ENCODE results near the gene S100A9. TPM values are rescaled to one million over a fixed set of nuclear protein-coding genes. Genes with fewer than 3 reads are reported as not detected.

Gene S100A9
- total RNA-seq, 4 donors from 2014 or later: 33.4 to 175 (median 54.0) TPM

DNA sequence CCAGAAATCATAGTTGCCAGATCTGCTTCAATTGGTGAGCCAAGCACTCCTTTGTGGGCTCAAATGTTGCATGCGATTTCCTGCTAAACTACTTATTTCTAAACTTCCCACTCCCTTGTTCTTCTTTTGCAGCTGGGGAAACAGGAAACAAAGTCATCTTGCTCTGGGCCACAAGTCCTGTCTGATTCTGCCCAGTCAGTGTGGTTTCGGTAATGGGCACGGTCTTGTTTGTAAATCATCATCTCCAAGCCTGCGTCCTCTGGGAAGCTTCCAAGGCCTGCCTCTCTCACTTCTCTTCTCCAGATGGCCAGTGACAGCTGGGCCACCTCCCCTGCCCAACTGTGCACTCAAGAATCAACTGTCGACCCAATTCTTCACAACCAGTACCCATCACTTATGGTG is 28.8 kb downstream of the S100A9 start:
- H3K27ac ChIP-seq: no peak overlapping the region
- H3K27me3 ChIP-seq: no peaks in the 10 kb centered on the region
- H3K36me3 ChIP-seq: no peaks in the 10 kb centered on the region
- no peak for DNase-seq
- H3K4me3 ChIP-seq: no peak overlapping the region
- no peaks in the 10 kb centered on the region for H3K4me1 ChIP-seq
- intact Hi-C loops (cut with DNase I; ENCODE audit: low total_unique reads): no loop called here
- no peak for TF ChIP-seq POLR2A (IDR thresholded peaks at IDR 0.05)
- no peaks in the 10 kb centered on the region for H3K9me3 ChIP-seq

- TF ChIP-seq POLR2A (IDR thresholded peaks at IDR 0.05): no peak
- TF ChIP-seq, protein P1, sequence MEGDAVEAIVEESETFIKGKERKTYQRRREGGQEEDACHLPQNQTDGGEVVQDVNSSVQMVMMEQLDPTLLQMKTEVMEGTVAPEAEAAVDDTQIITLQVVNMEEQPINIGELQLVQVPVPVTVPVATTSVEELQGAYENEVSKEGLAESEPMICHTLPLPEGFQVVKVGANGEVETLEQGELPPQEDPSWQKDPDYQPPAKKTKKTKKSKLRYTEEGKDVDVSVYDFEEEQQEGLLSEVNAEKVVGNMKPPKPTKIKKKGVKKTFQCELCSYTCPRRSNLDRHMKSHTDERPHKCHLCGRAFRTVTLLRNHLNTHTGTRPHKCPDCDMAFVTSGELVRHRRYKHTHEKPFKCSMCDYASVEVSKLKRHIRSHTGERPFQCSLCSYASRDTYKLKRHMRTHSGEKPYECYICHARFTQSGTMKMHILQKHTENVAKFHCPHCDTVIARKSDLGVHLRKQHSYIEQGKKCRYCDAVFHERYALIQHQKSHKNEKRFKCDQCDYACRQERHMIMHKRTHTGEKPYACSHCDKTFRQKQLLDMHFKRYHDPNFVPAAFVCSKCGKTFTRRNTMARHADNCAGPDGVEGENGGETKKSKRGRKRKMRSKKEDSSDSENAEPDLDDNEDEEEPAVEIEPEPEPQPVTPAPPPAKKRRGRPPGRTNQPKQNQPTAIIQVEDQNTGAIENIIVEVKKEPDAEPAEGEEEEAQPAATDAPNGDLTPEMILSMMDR (IDR thresholded peaks at IDR 0.05): no peak
- no peak for DNase-seq
- H3K27me3 ChIP-seq: no peaks in the 10 kb centered on the region
- no peak overlapping the region for H3K27ac ChIP-seq
- H3K36me3 ChIP-seq: no peaks in the 10 kb centered on the region
- H3K4me1 ChIP-seq: no peaks in the 10 kb centered on the region
- intact Hi-C loops (cut with DNase I; ENCODE audit: low total_unique reads): no loop called here
- no peaks in the 10 kb centered on the region for H3K9me3 ChIP-seq
- H3K4me3 ChIP-seq: no peak overlapping the region
Measured at GRCh38 chr1:153387001-153387400, 29.3 kb downstream of the S100A9 start.

GRCh38 chr1:153387785-153388184 is 30.1 kb downstream of the S100A9 start:
- H3K27ac ChIP-seq: no peak overlapping the region
- no peak for DNase-seq
- H3K4me3 ChIP-seq: no peak overlapping the region
- H3K9me3 ChIP-seq: no peaks in the 10 kb centered on the region
- intact Hi-C loops (cut with DNase I; ENCODE audit: low total_unique reads): no loop called here
- H3K27me3 ChIP-seq: no peaks in the 10 kb centered on the region
- TF ChIP-seq, protein P1 (IDR thresholded peaks at IDR 0.05): no peak
- no peak for TF ChIP-seq POLR2A (IDR thresholded peaks at IDR 0.05)
- H3K36me3 ChIP-seq: no peaks in the 10 kb centered on the region
- no peaks in the 10 kb centered on the region for H3K4me1 ChIP-seq

- H3K27ac ChIP-seq: no peak overlapping the region
- no peaks in the 10 kb centered on the region for H3K36me3 ChIP-seq
- H3K4me3 ChIP-seq: no peak overlapping the region
- DNase-seq: no peak
- no peaks in the 10 kb centered on the region for H3K4me1 ChIP-seq
- intact Hi-C loops (cut with DNase I; ENCODE audit: low total_unique reads): no loop called here
- no peaks in the 10 kb centered on the region for H3K27me3 ChIP-seq
- H3K9me3 ChIP-seq: no peaks in the 10 kb centered on the region
- TF ChIP-seq POLR2A (IDR thresholded peaks at IDR 0.05): no peak
- TF ChIP-seq, protein P1 (IDR thresholded peaks at IDR 0.05): no peak
Measured at GRCh38 chr1:153389401-153389800, 31.7 kb downstream of the S100A9 start.

GRCh38 chr1:153389973-153390879 is 32.6 kb downstream of the S100A9 start:
- H3K4me3 ChIP-seq: no peak overlapping the region
- no peaks in the 10 kb centered on the region for H3K27me3 ChIP-seq
- H3K4me1 ChIP-seq: no peaks in the 10 kb centered on the region
- no peak for TF ChIP-seq POLR2A (IDR thresholded peaks at IDR 0.05)
- TF ChIP-seq, protein P1 (IDR thresholded peaks at IDR 0.05): no peak
- H3K27ac ChIP-seq: no peak overlapping the region
- intact Hi-C loops (cut with DNase I; ENCODE audit: low total_unique reads): no loop called here
- no peak for DNase-seq
- no peaks in the 10 kb centered on the region for H3K9me3 ChIP-seq
- H3K36me3 ChIP-seq: no peaks in the 10 kb centered on the region
